ENCODE results near the gene CLEC4A.

DNA sequence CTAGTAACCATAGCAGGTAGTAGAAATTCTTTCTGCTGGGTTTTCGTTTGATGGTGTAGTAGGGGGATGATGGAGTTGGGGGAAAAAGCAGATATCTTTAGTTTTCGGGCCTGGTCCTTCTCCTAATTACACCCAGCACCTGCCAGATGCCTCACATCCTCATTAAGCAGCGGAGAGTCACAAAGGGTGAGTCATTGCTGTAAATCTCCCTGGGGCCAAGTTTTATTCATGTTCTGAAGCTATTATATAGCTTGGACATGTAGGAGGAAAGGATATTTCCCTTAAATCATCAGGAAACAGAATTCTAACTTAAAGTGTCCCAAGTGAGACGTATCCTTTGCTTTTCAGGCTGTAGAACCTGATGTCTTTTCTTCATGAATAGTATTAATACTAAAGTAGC, 46.2 kb upstream of the CLEC4A start:
- TF ChIP-seq, protein P1, sequence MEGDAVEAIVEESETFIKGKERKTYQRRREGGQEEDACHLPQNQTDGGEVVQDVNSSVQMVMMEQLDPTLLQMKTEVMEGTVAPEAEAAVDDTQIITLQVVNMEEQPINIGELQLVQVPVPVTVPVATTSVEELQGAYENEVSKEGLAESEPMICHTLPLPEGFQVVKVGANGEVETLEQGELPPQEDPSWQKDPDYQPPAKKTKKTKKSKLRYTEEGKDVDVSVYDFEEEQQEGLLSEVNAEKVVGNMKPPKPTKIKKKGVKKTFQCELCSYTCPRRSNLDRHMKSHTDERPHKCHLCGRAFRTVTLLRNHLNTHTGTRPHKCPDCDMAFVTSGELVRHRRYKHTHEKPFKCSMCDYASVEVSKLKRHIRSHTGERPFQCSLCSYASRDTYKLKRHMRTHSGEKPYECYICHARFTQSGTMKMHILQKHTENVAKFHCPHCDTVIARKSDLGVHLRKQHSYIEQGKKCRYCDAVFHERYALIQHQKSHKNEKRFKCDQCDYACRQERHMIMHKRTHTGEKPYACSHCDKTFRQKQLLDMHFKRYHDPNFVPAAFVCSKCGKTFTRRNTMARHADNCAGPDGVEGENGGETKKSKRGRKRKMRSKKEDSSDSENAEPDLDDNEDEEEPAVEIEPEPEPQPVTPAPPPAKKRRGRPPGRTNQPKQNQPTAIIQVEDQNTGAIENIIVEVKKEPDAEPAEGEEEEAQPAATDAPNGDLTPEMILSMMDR (IDR thresholded peaks at IDR 0.05; ENCODE audit: low read depth, low read length): no peak
- TF ChIP-seq, protein P2, sequence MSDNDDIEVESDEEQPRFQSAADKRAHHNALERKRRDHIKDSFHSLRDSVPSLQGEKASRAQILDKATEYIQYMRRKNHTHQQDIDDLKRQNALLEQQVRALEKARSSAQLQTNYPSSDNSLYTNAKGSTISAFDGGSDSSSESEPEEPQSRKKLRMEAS (IDR thresholded peaks at IDR 0.05; ENCODE audit: low read depth, low read length): no peak

Measured in NB4 (cell line).